ENCODE data around the gene ATP1A4. TPM values are rescaled to one million over a fixed set of nuclear protein-coding genes. Genes with fewer than 3 reads are reported as not detected.

ATP1A4 gene
- total and polyA plus RNA-seq, 2 of the 13 experiments (the other 11 are each of a cell fraction or from before 2014, with no cell fraction given): not detected

- FAIRE-seq (no peak), ATAC-seq (no peak), DNase-seq (ENCODE audit: low spot score) (no peak)
- H3K4me3 ChIP-seq (replicated peaks in 1 of 3; ENCODE audit: insufficient read depth in 1 of 3, low read depth in 2 of 3, low read length in 3 of 3): no peak overlapping the region
- H3K9ac ChIP-seq (ENCODE audit: insufficient read depth, low read depth, low read length): no peak overlapping the region
- no peaks in the 10 kb centered on the region for H3K79me2 ChIP-seq (ENCODE audit: insufficient read depth, low read length)
- no peaks in the 10 kb centered on the region for H3K36me3 ChIP-seq (replicated peaks in 1 of 2; ENCODE audit: control insufficient read depth in 1 of 2, insufficient read depth in 2 of 2, low read length in 2 of 2)
- in situ Hi-C loops (cut with HindIII; ENCODE audit: extremely low pct_ligation_motif_present, low pct_unique_long_range_greater_than_20kb) (no loop called here), intact Hi-C loops (cut with micrococcal nuclease; ENCODE audit: unreplicated experiment) (no loop called here)
- POLR2A ChIA-PET: no interaction called here
- BruUV-seq (replicated peaks): no TSS peak
- CTCF ChIA-PET (ENCODE audit: low intra/inter-chr PET ratio, low total read pairs): no interaction called here
- H4K20me1 ChIP-seq (ENCODE audit: insufficient read depth, low read length): no peaks in the 10 kb centered on the region
- no peak overlapping the region for H3K4me2 ChIP-seq (ENCODE audit: low read depth, low read length)
- no peaks in the 10 kb centered on the region for H3K9me3 ChIP-seq (ENCODE audit: low read length)
- H3K27ac ChIP-seq (ENCODE audit: extremely low read length, insufficient read depth, low read length): no peak overlapping the region
- H3K4me1 ChIP-seq (ENCODE audit: insufficient read depth, low read length): peaks cover 69% of the 10 kb centered on the region
- TF ChIP-seq RBAK (CRISPR knock-in tag; IDR thresholded peaks at IDR 0.05): no peak
- no peak for TF ChIP-seq HOXA5 (CRISPR knock-in tag; IDR thresholded peaks at IDR 0.05)
- no peak for TF ChIP-seq KAT7 (CRISPR knock-in tag; IDR thresholded peaks at IDR 0.05; ENCODE audit: borderline replicate concordance)
- H2AFZ ChIP-seq (ENCODE audit: low read length): no peak overlapping the region
- H3K27me3 ChIP-seq (ENCODE audit: control insufficient read depth in 1 of 2, insufficient read depth in 2 of 2, low read length in 2 of 2): no peaks in the 10 kb centered on the region
- 71% methylated on average over 6 of the region's 11 CpGs for WGBS (ENCODE audit: low lambda C conversion rate)
Observed at GRCh38 chr1:160129966-160130365, 21.4 kb upstream of the ATP1A4 start.

- 69% methylated on average over 5 of the region's 5 CpGs for WGBS (ENCODE audit: low lambda C conversion rate)
- Histone ChIP-seq H2AFZ (ENCODE audit: low read length) (no peak overlapping the region), H3K4me3 (replicated peaks in 1 of 3; ENCODE audit: insufficient read depth in 1 of 3, low read depth in 2 of 3, low read length in 3 of 3) (no peak overlapping the region), H3K9ac (ENCODE audit: insufficient read depth, low read depth, low read length) (no peak overlapping the region), H3K4me2 (ENCODE audit: low read depth, low read length) (no peak overlapping the region), H3K36me3 (replicated peaks in 1 of 2; ENCODE audit: control insufficient read depth in 1 of 2, insufficient read depth in 2 of 2, low read length in 2 of 2) (no peaks in the 10 kb centered on the region), H4K20me1 (ENCODE audit: insufficient read depth, low read length) (no peaks in the 10 kb centered on the region), H3K27me3 (ENCODE audit: control insufficient read depth in 1 of 2, insufficient read depth in 2 of 2, low read length in 2 of 2) (no peaks in the 10 kb centered on the region), H3K27ac (ENCODE audit: extremely low read length, insufficient read depth, low read length) (no peak overlapping the region), H3K4me1 (ENCODE audit: insufficient read depth, low read length) (peaks cover 64% of the 10 kb centered on the region), H3K79me2 (ENCODE audit: insufficient read depth, low read length) (no peaks in the 10 kb centered on the region), H3K9me3 (ENCODE audit: low read length) (no peaks in the 10 kb centered on the region)
- FAIRE-seq (no peak), DNase-seq (ENCODE audit: low spot score) (no peak), ATAC-seq (no peak)
- BruUV-seq (replicated peaks): no TSS peak
- intact Hi-C loops (cut with micrococcal nuclease; ENCODE audit: unreplicated experiment): no loop called here
- in situ Hi-C loops (cut with HindIII; ENCODE audit: extremely low pct_ligation_motif_present, low pct_unique_long_range_greater_than_20kb): no loop called here
- ChIA-PET POLR2A (no interaction called here), CTCF (ENCODE audit: low intra/inter-chr PET ratio, low total read pairs) (no interaction called here)
- TF ChIP-seq ZNF7 (CRISPR knock-in tag; IDR thresholded peaks at IDR 0.05) (no peak), SKIL (CRISPR knock-in tag; IDR thresholded peaks at IDR 0.05; ENCODE audit: borderline replicate concordance) (no peak), HMGXB4 (CRISPR knock-in tag; IDR thresholded peaks at IDR 0.05; ENCODE audit: borderline replicate concordance in 1 of 2, low read depth in 1 of 2) (no peak), ZNF44 (CRISPR knock-in tag; IDR thresholded peaks at IDR 0.05) (no peak), ATAD3A (CRISPR knock-in tag; IDR thresholded peaks at IDR 0.05) (no peak), MAZ (IDR thresholded peaks at IDR 0.05; ENCODE audit: borderline replicate concordance, low read depth, low read length) (no peak), MAZ (CRISPR knock-in tag; IDR thresholded peaks at IDR 0.05; ENCODE audit: low read depth) (no peak), ZNF383 (CRISPR knock-in tag; IDR thresholded peaks at IDR 0.05; ENCODE audit: borderline replicate concordance) (no peak), RARG (CRISPR knock-in tag; IDR thresholded peaks at IDR 0.05; ENCODE audit: low read depth) (no peak), GATAD2A (CRISPR knock-in tag; IDR thresholded peaks at IDR 0.05) (no peak), TIGD3 (CRISPR knock-in tag; IDR thresholded peaks at IDR 0.05; ENCODE audit: borderline replicate concordance) (no peak), RBM39 (IDR thresholded peaks at IDR 0.05; ENCODE audit: low read depth, low read length, poor library complexity, severe bottlenecking) (no peak)
Observed at GRCh38 chr1:160130486-160130885, 20.9 kb upstream of the ATP1A4 start.

All from HepG2 (cell line).